HEK293 (cell line): ENCODE results near the gene CDH22.
A peak's percentile ranks its signal among the peaks of the same experiment; 100 is the strongest.

Experiments
- BCL11B ChIP-seq: fragments of 450-650 bp; formaldehyde crosslinking; IDR thresholded peaks from 2 replicates; pipeline ENCODE4 v1.5.1; 2016; ENCODE audit warnings: low read depth, missing biosample characterization, missing genetic modification characterization
- BCL6B ChIP-seq: fragments of 450-650 bp; formaldehyde crosslinking; IDR thresholded peaks from 2 replicates; pipeline ENCODE4 v1.5.1; 2017; ENCODE audit warnings: missing biosample characterization, missing genetic modification characterization
- HOXA7 ChIP-seq: sonication (generic); formaldehyde crosslinking; IDR thresholded peaks from 2 replicates; pipeline ENCODE4 v1.8.1; 2022; ENCODE audit warnings: missing genetic modification reagents, borderline replicate concordance
- HOXD13 ChIP-seq: sonication (generic); formaldehyde crosslinking; IDR thresholded peaks from 2 replicates; pipeline ENCODE4 v1.8.0; 2022; ENCODE audit warnings: missing genetic modification reagents, borderline replicate concordance
- RBAK ChIP-seq: fragments of 450-650 bp; formaldehyde crosslinking; IDR thresholded peaks from 2 replicates; pipeline ENCODE4 v1.5.1; 2016; ENCODE audit warnings: missing biosample characterization, missing genetic modification characterization
- SETDB1 ChIP-seq: IDR thresholded peaks from one replicate; pipeline ENCODE4 v1.6.1; 2017; ENCODE audit warnings: mild to moderate bottlenecking, low read length, moderate library complexity, mixed read lengths; ENCODE audit not compliant: insufficient read length
- SP3 ChIP-seq: fragments of 450-650 bp; formaldehyde crosslinking; IDR thresholded peaks from 2 replicates; pipeline ENCODE4 v1.5.1; 2016; ENCODE audit warnings: missing biosample characterization, missing genetic modification characterization
- ZBTB10 ChIP-seq: fragments of 450-650 bp; formaldehyde crosslinking; IDR thresholded peaks from 2 replicates; pipeline ENCODE4 v1.5.1; 2016; ENCODE audit warnings: missing biosample characterization, missing genetic modification characterization
- ZBTB20 ChIP-seq: fragments of 450-650 bp; formaldehyde crosslinking; IDR thresholded peaks from 2 replicates; pipeline ENCODE4 v1.5.1; 2016; ENCODE audit warnings: missing biosample characterization, missing genetic modification characterization
- ZBTB6 ChIP-seq: fragments of 450-650 bp; formaldehyde crosslinking; IDR thresholded peaks from 2 replicates; pipeline ENCODE4 v1.5.1; 2017; ENCODE audit warnings: missing biosample characterization, missing genetic modification characterization
- ZEB2 ChIP-seq: fragments of 450-650 bp; formaldehyde crosslinking; IDR thresholded peaks from 2 replicates; pipeline ENCODE4 v1.5.1; 2016; ENCODE audit warnings: missing biosample characterization, missing genetic modification characterization
- ZFHX2 ChIP-seq: fragments of 450-650 bp; formaldehyde crosslinking; conservative IDR thresholded peaks from 2 replicates; pipeline ENCODE4 v1.5.1; 2016; ENCODE audit warnings: missing biosample characterization, missing genetic modification characterization
- ZIC2 ChIP-seq: fragments of 450-650 bp; formaldehyde crosslinking; IDR thresholded peaks from 2 replicates; pipeline ENCODE4 v1.5.1; 2016; ENCODE audit warnings: missing biosample characterization, missing genetic modification characterization
- ZNF112 ChIP-seq: fragments of 450-650 bp; formaldehyde crosslinking; IDR thresholded peaks from 2 replicates; pipeline ENCODE4 v1.5.0; 2017; ENCODE audit warnings: missing biosample characterization, missing genetic modification characterization
- ZNF16 ChIP-seq: fragments of 450-650 bp; formaldehyde crosslinking; IDR thresholded peaks from 2 replicates; pipeline ENCODE4 v1.5.1; 2016; ENCODE audit warnings: low read depth, missing biosample characterization, missing genetic modification characterization
- ZNF214 ChIP-seq: fragments of 450-650 bp; formaldehyde crosslinking; IDR thresholded peaks from 2 replicates; pipeline ENCODE4 v1.5.1; 2017; ENCODE audit warnings: missing biosample characterization, mild to moderate bottlenecking, missing genetic modification characterization, borderline replicate concordance
- ZNF24 ChIP-seq: fragments of 450-650 bp; formaldehyde crosslinking; IDR thresholded peaks from 2 replicates; pipeline ENCODE4 v1.5.1; 2016; ENCODE audit warnings: missing biosample characterization, missing genetic modification characterization
- ZNF280C ChIP-seq: fragments of 450-650 bp; formaldehyde crosslinking; IDR thresholded peaks from 2 replicates; pipeline ENCODE4 v1.5.1; 2016; ENCODE audit warnings: missing biosample characterization, missing genetic modification characterization
- ZNF302 ChIP-seq: fragments of 450-650 bp; formaldehyde crosslinking; IDR thresholded peaks from 2 replicates; pipeline ENCODE4 v1.5.1; 2016; ENCODE audit warnings: missing biosample characterization, missing genetic modification characterization, low read depth
- ZNF335 ChIP-seq: fragments of 450-650 bp; formaldehyde crosslinking; conservative IDR thresholded peaks from 2 replicates; pipeline ENCODE4 v1.5.1; 2016; ENCODE audit warnings: missing biosample characterization, missing genetic modification characterization
- ZNF37A ChIP-seq: fragments of 450-650 bp; IDR thresholded peaks from 2 replicates; pipeline ENCODE4 v1.5.1; 2018; ENCODE audit warnings: missing biosample characterization, missing genetic modification characterization
- ZNF416 ChIP-seq: fragments of 450-650 bp; formaldehyde crosslinking; IDR thresholded peaks from 2 replicates; pipeline ENCODE4 v1.5.1; 2016; ENCODE audit warnings: missing biosample characterization, missing genetic modification characterization
- ZNF548 ChIP-seq: fragments of 450-650 bp; formaldehyde crosslinking; IDR thresholded peaks from 2 replicates; pipeline ENCODE4 v1.5.1; 2016; ENCODE audit warnings: missing biosample characterization, missing genetic modification characterization
- ZNF558 ChIP-seq: fragments of 450-650 bp; formaldehyde crosslinking; IDR thresholded peaks from 2 replicates; pipeline ENCODE4 v1.5.1; 2016; ENCODE audit warnings: missing biosample characterization, missing genetic modification characterization
- ZNF561 ChIP-seq: fragments of 450-650 bp; IDR thresholded peaks from 2 replicates; pipeline ENCODE4 v1.5.1; 2018; ENCODE audit warnings: missing biosample characterization, missing genetic modification characterization, borderline replicate concordance
- ZNF580 ChIP-seq: fragments of 450-650 bp; formaldehyde crosslinking; IDR thresholded peaks from 2 replicates; pipeline ENCODE4 v1.5.1; 2016; ENCODE audit warnings: missing biosample characterization, missing genetic modification characterization
- ZNF629 ChIP-seq: fragments of 450-650 bp; formaldehyde crosslinking; IDR thresholded peaks from 2 replicates; pipeline ENCODE4 v1.5.1; 2017; ENCODE audit warnings: missing biosample characterization, missing genetic modification characterization
- ZNF830 ChIP-seq: fragments of 450-650 bp; IDR thresholded peaks from 2 replicates; pipeline ENCODE4 v1.5.0; 2018; ENCODE audit warnings: missing biosample characterization, missing genetic modification characterization, low read depth, mild to moderate bottlenecking, moderate library complexity
- ZSCAN18 ChIP-seq: fragments of 450-650 bp; formaldehyde crosslinking; IDR thresholded peaks from 2 replicates; pipeline ENCODE4 v1.5.1; 2016; ENCODE audit warnings: missing biosample characterization, missing genetic modification characterization
- ZSCAN5A ChIP-seq: fragments of 450-650 bp; formaldehyde crosslinking; IDR thresholded peaks from 2 replicates; pipeline ENCODE4 v1.5.1; 2016; ENCODE audit warnings: missing biosample characterization, missing genetic modification characterization
- ZXDB ChIP-seq: fragments of 450-650 bp; formaldehyde crosslinking; IDR thresholded peaks from 2 replicates; pipeline ENCODE4 v1.5.1; 2016; ENCODE audit warnings: missing biosample characterization, missing genetic modification characterization

Gene CDH22

DNA sequence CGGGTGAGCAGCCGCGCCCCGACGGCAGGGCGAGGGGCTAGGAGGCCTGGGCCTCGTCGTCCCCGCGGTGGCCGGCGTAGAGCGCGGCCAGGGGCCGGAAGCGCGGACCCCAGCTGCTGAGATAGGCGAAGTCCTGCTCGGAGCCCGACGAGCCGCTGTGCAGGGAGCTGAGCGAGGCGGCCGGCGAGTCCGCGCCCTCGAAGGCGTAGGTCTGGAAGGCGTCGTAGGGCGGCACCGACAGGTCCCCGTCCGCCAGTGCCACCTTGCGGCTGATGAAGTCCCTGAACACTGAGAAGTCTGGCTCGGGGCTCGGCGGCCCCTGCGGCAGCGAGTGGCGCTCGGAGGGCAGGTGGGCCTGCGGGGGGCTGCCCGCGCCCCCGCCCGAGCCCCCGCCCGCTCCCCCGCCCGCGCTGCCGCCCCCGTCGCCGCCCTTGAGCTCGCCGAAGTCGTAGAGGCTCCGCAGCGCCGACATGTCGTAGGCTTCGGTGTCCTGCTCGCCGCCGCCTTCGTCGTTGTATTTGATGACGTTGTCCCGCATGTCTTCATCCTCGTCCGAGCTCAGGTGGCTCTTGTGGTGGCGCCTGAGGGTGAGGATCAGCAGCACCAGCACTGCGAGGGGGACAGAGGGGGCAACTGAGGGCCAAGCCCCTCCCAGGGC is 133.7 kb downstream of the CDH22 start (continued):
- TF ChIP-seq RBAK (no peak), ZNF280C (tag by site-specific recombination) (no peak), ZNF830 (tag by site-specific recombination) (no peak), ZNF214 (tag by site-specific recombination) (no peak), ZXDB (tag by site-specific recombination) (no peak), ZNF548 (tag by site-specific recombination) (no peak), ZSCAN18 (tag by site-specific recombination) (no peak), HOXA7 (CRISPR knock-in tag) (no peak), ZIC2 (tag by site-specific recombination) (no peak), SETDB1 (no peak), ZNF302 (tag by site-specific recombination) (no peak), HOXD13 (CRISPR knock-in tag) (no peak), BCL6B (tag by site-specific recombination) (no peak), ZNF558 (tag by site-specific recombination) (no peak), ZNF416 (tag by site-specific recombination) (no peak), SP3 (tag by site-specific recombination) (no peak), ZNF37A (tag by site-specific recombination) (no peak), ZSCAN5A (no peak), ZEB2 (no peak), ZNF561 (peak; percentile 75; the same call in 1 of the 2 replicates), ZBTB10 (no peak), ZNF112 (no peak), ZBTB20 (tag by site-specific recombination) (0 out of 2 replicates have a peak, but pooled peaks have one; percentile 17), ZNF16 (tag by site-specific recombination) (no peak), ZFHX2 (tag by site-specific recombination) (peak; percentile 59; the same call in 1 of the 2 replicates), ZNF580 (no peak), ZNF629 (tag by site-specific recombination) (no peak), ZNF335 (no peak), BCL11B (no peak), ZBTB6 (tag by site-specific recombination) (no peak), ZNF24 (tag by site-specific recombination) (no peak)
